HK-2 (cell line): ENCODE measurements around the gene ASCC3.

Experiments used
- DNase-seq: peaks from one replicate; pipeline ENCODE4 v3.0.0-alpha.2; 2018; ENCODE audit not compliant: unreplicated experiment

ASCC3 gene

DNA sequence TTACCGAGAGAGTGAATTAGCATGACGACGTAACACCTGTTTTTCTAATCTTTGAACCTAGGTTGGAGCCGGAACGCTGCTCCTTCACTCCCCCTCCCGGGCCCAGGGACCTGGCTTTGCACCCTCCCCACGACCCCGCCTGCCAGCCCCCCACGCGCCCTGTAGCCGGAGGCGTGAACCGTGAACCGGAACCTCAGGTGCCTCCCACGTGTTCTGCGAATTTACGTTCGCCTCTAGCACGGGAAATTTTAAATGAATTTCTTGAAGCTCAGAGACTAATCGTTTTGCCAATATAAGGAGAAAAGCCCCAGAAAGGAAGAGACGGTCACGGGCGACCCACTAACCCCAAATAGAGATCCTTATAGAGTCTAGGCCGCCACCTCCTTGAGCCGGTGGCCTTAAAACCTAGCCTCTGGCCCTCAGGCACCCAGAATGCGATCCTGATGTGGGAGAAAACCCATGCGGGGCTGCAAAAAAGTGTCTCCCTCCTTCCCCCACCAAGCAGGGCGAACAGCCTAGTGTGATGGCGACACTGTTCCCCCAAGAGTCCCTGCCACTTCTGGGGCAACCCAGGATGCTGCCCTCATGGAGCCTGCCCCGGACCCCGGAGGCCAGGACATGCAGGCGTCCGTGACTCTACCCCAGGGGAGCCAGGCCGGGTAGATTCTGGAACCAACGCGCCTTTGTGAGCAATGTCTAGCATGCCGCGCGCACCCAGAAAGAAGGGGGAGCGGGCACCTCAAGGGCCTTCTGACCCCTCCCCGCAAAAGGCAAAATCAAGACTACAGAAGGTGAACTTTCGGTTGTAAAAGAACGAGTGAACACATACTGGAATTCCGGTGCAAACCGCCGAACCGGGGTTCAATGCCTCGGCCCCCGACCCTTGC, 413.8 kb downstream of the ASCC3 start:
- DNase-seq = no peak

DNA sequence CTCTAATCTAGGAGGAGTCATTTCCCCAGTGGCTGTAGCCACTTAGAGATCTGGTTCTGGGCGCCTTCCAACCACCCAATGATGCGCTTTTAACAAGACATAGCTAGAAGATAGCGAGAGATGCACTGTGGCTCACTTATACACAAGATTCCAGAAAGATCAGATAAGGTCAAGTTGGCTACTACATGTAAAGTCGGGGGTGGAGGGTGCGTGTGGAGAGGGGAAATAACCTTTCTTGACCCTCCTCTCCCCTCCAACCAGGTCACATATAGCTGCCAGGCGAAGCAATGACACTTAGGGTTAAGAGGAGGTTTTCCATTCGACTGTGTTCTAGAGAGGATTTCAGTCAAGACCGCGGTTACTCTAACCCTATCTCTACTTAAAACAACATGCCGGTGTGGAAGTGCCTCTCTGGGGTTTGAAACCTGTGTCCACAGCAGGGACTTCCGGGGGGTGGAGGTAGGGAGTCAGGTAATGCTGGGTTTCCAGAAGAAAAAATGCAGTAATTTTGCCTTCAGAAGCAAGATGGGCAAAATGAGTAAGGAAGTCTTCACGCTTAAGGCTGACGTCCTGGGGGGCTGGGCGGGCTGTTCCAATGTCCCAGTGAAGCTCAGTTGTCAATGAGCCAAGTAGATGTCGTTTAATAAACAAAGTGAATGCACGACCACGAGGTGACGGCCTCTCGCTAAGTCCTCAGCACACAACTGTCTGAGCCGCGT, 414.6 kb downstream of the ASCC3 start:
- no peak for DNase-seq

DNA sequence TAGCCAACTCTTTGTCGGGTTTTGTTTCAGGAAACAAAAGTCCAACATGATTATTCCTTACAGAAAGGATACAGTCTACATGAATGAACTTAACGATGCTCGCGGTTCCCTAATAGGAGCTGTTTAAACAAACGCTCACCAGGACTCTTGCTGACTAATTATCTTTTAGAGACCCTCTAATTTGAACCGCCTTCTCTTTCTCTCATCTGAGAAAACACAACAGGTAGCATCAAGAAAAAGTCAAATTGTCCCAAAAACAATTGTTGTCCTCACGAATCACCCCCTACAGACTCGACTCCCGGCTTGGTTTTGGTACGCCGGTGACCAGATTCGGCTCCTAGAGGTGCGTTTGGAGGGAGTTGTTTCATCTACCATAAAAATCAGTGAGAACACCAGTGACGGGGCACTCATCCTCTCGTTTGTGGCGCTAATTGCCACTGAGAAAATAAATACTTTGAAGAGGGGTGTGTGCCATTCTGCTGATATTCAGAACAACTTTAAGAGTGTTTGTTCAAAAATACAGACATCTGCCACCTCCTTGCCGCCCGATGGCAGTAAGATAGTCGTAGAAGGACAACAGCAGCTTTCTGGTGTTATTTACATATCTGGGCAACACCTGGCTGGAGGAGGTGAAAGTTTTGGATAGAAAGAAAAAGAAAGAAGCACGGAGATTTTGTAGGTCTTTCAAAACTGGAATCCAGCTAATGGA, 415.3 kb downstream of the ASCC3 start:
- no peak for DNase-seq

DNA sequence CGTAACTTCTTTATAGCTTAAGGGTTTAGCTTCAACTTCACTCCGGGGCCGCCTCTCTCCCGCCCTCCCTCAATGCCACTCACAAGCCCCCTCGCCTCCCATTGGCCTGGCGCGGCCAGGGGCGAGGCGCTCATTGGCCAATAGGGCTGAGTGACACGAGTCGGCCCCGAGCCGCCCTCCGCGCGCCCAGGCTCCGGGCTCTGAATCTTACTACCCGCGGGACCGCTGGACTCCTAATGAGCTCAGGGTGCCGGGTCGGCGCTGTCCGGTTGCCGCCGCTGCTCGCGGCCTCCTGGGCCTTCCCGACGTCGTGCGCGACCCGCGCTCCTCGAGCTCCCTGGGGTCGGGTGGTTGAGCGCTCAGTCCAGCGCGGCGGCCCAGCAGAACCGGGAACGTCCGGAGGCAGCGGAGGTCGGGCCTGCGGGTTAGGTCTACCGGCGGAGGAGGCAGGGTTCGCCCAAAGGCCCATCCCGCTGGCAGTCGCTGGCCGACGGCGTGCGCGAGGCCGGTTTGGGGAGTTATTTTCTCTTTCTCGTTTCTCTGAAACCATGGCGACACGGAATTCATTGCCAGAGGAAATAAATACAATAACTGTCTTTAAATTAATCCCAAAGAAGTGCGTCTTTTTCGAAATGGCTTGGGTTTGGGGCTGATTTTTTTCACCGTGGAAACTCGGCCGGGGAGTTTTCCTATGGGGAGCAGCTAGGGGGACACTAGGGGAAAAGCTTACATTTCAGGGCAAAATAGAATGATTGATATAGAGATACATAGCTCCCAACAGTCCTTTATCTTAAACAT, 416.0 kb downstream of the ASCC3 start, which contains the start of gene SIM1:
SIM1 (minus strand) TSS at position 19 of the 798 bp plus-strand sequence. CDS start 1,453 bp downstream, outside the sequence.
- DNase-seq = peak; percentile 96

DNA sequence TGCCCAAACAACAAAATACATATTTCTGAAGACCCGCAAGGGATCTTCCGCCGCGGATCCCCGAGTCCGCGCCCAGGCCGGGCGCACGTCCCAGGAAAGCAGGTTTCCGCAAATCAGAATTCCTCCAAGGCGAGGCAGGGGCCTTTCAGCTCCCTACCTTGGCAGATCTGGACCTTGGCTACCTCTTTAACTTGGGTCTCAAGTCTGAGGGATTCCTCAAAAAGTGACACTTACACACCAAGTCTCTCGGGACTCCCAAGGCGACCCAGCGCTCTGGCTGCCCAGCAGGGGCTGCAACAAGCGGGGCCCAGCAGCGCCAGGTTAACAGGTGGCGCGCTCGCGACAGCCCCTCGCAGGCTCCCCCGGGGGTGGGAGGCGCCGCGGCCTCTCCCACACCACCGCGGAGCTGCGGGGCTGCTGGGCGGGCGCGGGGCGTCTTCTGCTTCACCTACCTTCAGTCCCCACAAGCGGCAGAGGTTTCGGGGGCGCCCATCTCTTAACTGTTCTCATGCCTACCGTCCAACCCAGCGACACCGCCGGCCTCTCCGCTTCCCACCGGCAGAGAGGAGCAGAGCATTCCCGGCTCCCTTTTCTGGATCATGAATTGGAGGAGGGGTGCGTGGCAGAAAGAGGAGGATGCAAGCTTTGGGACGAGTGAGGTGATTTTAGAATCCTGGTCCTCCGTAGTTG, 416.8 kb downstream of the ASCC3 start:
- peak; percentile 66 for DNase-seq

DNA sequence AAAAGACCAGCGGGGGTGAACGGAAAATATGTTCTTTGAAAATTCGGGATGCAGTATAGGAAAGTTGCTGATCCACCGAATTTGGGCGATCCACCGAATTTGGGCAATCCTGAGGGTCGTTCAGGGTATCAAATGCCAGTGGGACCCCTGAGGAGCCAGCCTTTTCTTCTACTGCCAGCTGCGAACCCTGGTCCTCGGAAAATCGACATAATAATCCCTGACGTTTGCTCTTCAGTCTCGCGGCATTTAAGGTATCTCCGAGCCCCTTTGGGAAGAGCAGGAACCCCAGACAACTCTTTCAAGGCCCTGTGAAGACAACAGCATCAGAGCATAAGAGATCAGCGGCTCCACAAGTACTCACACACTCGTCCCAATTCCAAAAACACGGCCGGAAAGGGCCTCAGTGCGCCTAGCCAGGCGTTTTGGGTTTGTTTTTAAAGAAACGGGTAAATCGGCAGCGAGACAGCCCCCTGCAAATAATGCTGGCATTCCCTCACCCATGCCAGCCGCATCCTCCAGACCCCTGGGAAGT, 417.4 kb downstream of the ASCC3 start:
- no peak for DNase-seq

DNA sequence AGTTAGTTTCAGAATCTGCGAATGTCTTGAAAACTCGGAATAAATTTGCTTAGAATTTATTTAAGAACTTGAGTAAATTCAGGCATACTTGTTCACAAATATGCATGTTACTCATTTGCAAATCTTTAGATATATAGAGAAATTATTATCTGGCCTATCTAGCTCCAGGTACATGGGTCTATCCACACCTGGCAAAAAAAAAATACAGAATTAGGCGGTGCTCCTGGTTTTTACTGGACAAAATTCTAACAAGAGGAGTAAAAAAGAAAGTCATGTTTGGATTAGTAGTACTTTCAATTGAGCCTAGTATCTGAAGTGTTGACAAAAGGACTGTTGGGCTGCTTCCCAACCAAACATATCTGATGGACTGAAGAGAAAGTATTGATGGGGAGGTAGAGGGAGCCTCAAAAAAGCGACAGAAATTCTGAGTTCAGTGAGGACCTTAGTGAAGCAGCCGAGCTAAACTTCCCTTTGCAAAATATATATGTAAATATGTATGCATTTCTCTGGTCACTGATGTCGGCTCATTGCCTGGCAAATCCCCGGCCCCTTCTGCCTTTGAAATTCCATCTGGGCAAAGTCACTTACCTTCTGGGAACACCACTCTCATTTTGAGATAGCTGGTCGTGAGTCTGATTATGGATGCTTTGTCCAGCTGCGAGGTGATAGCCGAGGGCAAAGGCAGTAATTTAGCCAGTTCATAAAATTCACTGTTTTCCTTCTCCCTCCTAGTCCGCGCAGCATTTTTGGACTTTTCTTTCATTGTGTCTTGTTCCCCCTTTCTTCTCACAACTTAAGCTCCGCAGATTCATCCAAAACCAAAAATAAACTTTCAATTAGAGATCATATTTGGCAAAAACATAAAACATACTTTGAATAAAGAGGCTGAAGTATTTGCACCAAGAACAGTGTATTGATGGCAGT, 418.2 kb downstream of the ASCC3 start:
- no peak for DNase-seq

DNA sequence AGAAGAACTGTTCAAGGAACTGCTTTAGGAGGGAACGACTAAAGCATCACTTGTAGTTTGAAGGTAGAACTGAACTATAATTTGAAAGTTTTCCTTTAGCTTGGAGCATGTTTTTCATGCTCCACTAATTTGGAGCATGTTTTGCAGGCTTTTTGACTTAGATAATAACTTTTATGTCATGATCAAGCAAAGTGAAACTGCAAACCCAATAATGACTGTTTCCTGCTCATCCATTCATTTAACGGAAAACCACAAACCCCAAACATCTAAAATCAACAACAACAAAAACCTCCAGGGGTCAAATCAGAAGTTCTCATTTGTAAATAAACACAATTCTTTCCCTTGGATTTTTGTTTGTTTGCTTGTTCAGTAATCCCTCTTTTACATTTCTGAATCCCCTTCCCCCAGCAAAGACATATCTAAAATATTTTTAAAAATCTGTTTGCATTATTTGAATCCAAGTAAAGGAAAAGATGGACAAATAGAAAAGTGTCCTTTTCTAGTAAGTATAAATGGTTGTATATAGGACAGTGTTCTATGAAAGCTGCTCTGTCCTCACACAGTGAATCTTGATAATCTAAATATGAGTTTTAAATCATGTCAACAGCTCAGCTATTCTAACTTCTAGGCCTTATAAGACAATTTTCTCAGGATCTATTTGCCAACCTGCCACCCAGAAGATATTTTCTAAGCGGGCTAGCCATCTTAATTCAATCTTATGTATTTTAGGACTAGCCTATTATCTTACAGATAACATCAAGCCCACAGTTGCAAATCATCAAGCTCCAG, 419.0 kb downstream of the ASCC3 start:
- no peak for DNase-seq

DNA sequence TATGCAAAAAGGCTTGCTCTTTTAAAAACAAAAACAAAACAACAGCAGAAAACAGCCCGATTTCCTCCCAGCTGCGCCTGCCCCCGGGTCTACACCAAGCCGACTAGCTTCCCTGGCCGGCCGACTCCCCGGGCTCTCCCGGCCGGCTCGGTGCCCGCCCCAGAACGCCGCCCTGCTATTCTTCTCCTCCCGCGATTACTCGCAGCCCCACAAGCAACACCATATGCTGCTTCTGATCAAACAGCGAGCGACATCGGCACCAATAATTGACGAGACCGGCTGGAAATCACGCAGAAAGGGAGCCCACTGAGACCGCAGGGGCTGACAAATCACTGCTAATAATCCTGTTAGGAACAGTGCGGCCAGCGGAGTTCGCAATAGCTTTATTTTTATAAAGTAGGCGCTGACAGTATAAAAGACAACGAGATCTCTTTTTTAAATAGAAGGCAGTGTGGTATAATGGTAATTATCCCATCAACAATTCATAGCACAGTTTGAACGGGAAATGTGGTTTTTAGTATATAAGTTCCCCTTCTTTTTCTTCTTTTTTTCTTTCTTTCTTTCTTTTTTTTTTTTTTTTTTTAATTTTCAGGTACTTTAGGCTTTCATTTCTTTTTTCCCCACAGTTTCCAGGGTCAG, 419.7 kb downstream of the ASCC3 start:
- peak; percentile 73 for DNase-seq

DNA sequence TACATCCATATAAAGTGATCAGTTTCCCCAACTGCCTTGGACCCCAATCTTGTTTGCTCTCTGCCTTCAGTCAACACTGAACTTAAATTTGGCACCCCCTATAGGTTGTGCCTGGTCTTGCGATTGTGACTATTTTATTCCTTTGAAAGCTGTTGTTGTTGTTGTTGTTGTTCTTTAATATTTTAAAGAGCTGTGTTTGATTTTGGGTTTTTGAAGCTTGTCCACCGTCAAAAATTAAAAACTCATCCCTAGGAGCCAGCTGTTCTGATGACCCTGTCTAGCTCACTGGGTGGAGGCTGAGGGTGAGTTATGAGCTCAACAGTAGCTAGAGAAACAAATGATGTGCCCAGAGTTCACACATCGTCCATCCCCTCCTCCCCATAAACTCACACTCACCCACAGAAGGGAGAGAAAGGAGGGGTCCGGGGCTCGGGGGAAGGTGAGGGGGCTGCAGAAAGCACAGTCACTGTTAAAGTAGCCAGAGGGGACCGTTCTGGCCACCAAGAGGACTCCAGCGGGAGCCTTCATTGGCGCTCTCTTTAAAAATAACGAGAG, 420.4 kb downstream of the ASCC3 start:
- DNase-seq = peak; percentile 38

DNA sequence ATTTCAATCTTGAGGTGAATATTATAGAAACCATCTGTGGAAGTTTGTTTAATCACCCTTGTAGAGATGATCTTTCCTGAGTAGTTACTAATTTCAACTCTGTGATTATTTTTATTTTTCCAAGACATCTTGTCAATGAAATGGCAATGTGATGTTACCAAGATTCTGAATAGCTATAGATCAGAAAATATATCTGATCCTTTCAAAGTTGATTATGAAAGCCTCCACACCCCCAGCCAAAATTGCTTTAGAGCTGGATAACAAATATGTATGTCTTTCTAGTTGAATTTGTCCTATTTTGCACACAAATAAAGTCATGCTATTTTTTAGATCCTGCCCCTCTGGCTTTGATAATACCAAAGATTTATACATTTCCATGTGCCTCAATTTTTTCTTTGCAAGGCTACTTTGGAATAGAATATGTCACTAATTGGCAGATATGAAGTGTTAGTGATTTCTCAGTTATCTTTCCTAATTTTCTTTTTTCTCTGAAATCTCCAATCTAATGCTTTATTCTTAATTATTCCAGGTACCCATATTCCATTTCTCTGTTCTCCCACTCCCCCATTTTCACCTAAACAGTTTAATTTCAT, 421.4 kb downstream of the ASCC3 start:
- no peak for DNase-seq

DNA sequence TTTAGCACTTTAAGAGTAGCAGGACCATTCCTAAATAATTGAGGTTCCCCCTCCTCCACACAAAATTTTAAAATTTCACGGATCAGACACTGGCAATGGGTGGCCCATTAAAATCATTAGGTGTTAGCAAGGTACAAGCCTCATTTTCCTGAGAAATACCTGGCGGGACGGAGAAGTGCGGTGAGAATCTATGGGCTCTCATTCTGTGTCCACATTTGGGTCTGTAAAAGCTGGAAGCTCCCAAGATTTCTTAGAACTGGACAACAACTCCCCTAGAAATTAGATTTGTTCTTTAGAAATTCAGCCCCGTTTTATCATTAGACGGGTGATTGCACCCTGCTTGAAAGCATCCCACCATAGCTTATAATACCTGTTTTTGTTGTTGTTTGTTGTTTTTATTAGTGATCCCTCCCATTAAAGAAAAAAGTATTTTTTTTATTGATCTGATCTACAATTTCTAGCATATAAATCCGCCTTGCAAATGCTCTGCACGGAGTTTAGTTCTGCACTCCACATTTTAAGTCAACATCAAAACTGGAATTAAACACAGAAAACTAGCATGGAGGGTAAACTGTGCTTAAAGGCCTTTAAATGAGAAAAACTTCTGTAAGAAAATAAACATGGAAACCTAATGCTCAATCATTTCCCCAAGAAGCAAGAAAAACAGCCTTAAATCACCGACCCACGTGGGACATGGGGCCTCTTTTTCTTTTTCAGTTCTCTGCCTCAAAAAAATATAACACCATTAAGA, 422.1 kb downstream of the ASCC3 start:
- no peak for DNase-seq
